Epithelial cell of esophagus (primary cell): ENCODE measurements around the gene RNF17.

Experiments
- DNase-seq: peaks from one replicate; pipeline ENCODE4 v3.0.0; 2010; ENCODE audit warnings: low read depth
- H3K4me3 ChIP-seq: 2 replicates; pipeline ENCODE4 v1.5.1; 2011; ENCODE audit warnings: mild to moderate bottlenecking, low read length, control low read depth
- TF ChIP-seq, protein P1 (sequence below): IDR thresholded peaks from 2 replicates; pipeline ENCODE4 v1.5.1; 2011; ENCODE audit warnings: low read depth, mild to moderate bottlenecking, low read length, control low read depth, inconsistent platforms; ENCODE audit not compliant: insufficient read depth; ENCODE audit errors: missing control alignments

Gene RNF17

DNA sequence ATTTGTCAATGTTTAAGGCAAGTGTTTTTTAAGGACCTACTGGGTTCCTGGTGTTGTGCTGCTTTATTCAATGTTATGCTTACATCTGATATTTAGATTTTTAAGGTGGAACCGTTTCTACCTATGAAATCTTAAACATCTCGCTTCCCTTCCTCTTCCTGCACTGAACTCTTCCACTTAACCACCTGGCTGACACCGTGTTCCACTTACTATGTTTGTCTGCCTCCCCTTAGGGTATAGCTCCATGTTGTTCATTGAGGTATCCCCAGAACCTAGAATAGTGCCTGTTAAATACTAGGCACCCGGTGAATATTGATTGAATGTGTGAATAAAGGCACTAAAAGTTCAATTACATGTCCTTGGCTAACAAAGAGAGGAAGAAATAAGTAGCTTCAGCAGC is 104.9 kb downstream of the RNF17 start:
- no peak for DNase-seq
- TF ChIP-seq, protein P1, sequence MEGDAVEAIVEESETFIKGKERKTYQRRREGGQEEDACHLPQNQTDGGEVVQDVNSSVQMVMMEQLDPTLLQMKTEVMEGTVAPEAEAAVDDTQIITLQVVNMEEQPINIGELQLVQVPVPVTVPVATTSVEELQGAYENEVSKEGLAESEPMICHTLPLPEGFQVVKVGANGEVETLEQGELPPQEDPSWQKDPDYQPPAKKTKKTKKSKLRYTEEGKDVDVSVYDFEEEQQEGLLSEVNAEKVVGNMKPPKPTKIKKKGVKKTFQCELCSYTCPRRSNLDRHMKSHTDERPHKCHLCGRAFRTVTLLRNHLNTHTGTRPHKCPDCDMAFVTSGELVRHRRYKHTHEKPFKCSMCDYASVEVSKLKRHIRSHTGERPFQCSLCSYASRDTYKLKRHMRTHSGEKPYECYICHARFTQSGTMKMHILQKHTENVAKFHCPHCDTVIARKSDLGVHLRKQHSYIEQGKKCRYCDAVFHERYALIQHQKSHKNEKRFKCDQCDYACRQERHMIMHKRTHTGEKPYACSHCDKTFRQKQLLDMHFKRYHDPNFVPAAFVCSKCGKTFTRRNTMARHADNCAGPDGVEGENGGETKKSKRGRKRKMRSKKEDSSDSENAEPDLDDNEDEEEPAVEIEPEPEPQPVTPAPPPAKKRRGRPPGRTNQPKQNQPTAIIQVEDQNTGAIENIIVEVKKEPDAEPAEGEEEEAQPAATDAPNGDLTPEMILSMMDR, result no peak
- H3K4me3 ChIP-seq, result no peak overlapping the region

DNA sequence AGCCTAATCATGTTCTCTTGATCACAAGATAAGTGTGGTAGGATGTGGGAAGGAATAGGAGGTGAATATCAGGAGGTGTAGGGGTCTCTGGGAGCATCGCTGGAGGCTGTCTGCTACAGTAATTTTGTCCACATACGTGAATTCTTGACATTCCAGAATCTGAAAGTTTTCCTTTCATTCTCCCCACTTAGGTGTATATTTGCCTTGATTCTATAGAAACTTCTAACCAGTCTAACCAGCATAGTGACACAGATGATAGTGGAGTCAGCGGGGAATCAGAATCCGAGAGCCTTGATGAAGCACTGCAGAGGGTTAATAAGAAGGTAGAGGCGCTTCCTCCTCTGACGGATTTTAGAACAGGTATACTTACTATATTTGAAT is 106.4 kb downstream of the RNF17 start:
- H3K4me3 ChIP-seq, result no peak overlapping the region
- DNase-seq, result peak; percentile 20
- TF ChIP-seq, protein P1, result no peak

DNA sequence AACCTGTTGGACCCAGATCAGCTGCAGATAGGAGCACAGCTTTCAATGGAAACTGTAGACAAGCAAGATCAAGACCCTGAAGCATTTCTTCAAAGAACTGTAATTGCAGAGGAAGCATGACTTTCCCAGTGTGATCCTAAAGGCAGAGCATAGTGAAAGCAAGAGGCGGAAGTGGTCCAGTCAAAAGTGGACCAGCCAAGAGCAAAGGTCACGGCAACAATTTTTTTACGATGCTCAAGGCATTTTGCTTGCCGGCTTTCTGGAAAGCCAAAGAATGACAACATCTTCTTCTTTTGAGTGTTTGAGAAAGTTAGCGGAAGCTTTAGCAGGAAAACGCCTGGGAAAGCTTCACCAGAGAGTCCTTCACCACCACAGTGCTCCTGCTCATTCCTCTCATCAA is 111.6 kb downstream of the RNF17 start:
- no peak for DNase-seq
- TF ChIP-seq, protein P1, result no peak
- H3K4me3 ChIP-seq, result no peak overlapping the region

DNA sequence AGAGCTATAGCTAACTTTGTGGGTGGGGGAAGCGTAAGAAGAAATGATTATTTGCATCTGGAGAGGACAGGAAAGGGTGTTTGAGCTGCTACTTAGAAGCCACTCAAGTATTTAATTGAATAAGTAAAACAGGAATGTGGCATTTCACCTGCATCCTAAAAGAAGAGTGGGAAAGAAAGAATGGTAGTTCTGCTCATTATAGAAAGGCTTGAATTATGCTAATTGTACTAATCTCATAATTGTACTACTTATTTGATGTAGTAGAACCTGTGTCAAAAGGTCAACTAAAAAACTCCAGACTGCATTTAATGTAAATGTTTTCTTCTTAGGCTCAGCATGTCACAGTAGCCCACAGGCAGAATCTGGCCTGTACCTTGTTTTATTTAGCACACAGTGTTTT is 113.6 kb downstream of the RNF17 start:
- DNase-seq, result no peak
- TF ChIP-seq, protein P1, result no peak
- no peak overlapping the region for H3K4me3 ChIP-seq

DNA sequence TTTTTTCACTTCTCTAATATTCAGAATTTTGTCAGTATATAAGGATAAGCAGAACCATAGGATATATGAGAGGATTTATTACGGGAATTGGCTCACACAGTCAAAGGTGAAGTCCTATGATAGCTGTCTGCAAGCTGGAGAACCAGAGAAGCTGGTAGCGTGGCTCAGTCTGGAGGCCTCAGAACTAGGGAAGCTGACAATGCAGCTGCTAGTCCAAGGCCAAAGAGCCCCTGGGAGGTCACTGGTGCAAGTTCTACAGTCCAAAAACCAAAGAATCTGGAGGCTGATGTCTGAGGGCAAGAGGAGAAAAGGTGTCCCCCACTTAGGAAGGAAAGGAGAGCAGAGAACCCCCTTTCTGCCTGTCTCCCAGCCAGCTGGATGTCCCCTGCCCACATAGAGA is 114.4 kb downstream of the RNF17 start:
- DNase-seq, result no peak
- no peak overlapping the region for H3K4me3 ChIP-seq
- TF ChIP-seq, protein P1, result no peak

DNA sequence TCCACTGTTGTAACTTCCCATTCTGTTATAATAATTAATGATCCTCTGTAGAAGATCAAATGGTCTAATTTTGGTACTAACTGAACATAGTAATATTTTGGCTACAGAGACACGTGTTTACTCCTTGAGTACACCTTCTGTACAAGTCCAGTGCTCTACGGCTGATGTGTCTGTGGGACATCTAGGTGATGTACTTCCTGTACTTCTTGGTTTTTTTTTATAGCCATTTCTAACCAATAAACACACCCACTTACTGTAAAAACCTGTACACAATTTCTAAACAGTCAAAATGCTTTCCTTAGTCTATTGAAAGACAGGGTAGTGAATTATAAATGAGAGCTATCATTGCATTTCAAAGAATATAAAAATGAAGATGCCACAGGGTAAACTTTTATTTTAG is 118.7 kb downstream of the RNF17 start:
- H3K4me3 ChIP-seq, result no peak overlapping the region
- TF ChIP-seq, protein P1, result no peak
- no peak for DNase-seq

DNA sequence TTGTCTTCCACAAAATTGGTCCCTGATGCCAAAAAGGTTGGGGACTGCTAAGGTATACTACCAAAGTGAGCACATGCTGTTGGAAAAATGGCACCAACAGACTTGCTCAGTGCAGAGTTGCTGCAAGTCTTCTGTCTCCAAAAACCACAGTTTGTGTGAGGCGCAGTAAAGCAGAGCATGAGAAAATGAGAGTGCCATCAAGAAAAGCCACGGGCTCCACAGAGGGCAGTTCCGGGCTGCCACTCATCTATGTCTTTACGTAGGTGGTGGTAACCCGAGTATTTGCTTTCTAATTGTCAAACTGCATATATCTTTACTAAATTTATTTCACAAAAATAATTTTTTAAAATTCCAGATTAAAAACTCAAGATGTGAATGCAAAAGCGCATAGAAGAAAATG is 123.8 kb downstream of the RNF17 start:
- no peak for DNase-seq
- TF ChIP-seq, protein P1, result no peak
- H3K4me3 ChIP-seq, result no peak overlapping the region
